ENCODE measurements around the gene OLIG1.

OLIG1 gene

GRCh38 chr21:33069994-33070743 lies at the start of gene OLIG1:
OLIG1 (plus strand) TSS chr21:33070141; CDS start chr21:33070247, 106 bp downstream.
- H3K4me1 Mint-ChIP-seq (ENCODE audit: low read depth): peaks cover 8% of the 10 kb centered on the region
- no peaks in the 10 kb centered on the region for H3K9me3 Mint-ChIP-seq
- H3K4me3 Mint-ChIP-seq: peak within 1 kb of the TSS; percentile 55
- H3K27me3 Mint-ChIP-seq (ENCODE audit: low read depth): peaks cover 81% of the 10 kb centered on the region
- no peaks in the 10 kb centered on the region for H3K36me3 Mint-ChIP-seq (ENCODE audit: low read depth)
- no peak within 1 kb of the TSS for H3K27ac Mint-ChIP-seq

GRCh38 chr21:33020558-33021100 lies 49.3 kb upstream of the OLIG1 start:
- no peak overlapping the region for H3K27ac Mint-ChIP-seq
- peaks cover 5% of the 10 kb centered on the region for H3K36me3 Mint-ChIP-seq (ENCODE audit: low read depth)
- peaks cover 16% of the 10 kb centered on the region for H3K4me1 Mint-ChIP-seq (ENCODE audit: low read depth)
- no peak overlapping the region for H3K4me3 Mint-ChIP-seq
- peaks cover 88% of the 10 kb centered on the region for H3K27me3 Mint-ChIP-seq (ENCODE audit: low read depth)
- H3K9me3 Mint-ChIP-seq: no peaks in the 10 kb centered on the region

GRCh38 chr21:33021150-33021549 lies 48.8 kb upstream of the OLIG1 start:
- Mint-ChIP-seq H3K9me3 (no peaks in the 10 kb centered on the region), H3K27me3 (ENCODE audit: low read depth) (peaks cover 87% of the 10 kb centered on the region), H3K4me1 (ENCODE audit: low read depth) (peaks cover 16% of the 10 kb centered on the region), H3K27ac (no peak overlapping the region), H3K4me3 (no peak overlapping the region), H3K36me3 (ENCODE audit: low read depth) (peaks cover 6% of the 10 kb centered on the region)

GRCh38 chr21:33021667-33022066 lies 48.3 kb upstream of the OLIG1 start:
- H3K27me3 Mint-ChIP-seq (ENCODE audit: low read depth): peaks cover 87% of the 10 kb centered on the region
- no peak overlapping the region for H3K4me3 Mint-ChIP-seq
- H3K9me3 Mint-ChIP-seq: no peaks in the 10 kb centered on the region
- peaks cover 6% of the 10 kb centered on the region for H3K36me3 Mint-ChIP-seq (ENCODE audit: low read depth)
- H3K27ac Mint-ChIP-seq: no peak overlapping the region
- peaks cover 18% of the 10 kb centered on the region for H3K4me1 Mint-ChIP-seq (ENCODE audit: low read depth)

GRCh38 chr21:33022489-33022827 lies 47.5 kb upstream of the OLIG1 start:
- Mint-ChIP-seq H3K9me3 (no peaks in the 10 kb centered on the region), H3K27ac (peak overlapping the region; percentile 69), H3K4me1 (ENCODE audit: low read depth) (peaks cover 18% of the 10 kb centered on the region), H3K4me3 (peak overlapping the region; percentile 48), H3K36me3 (ENCODE audit: low read depth) (peaks cover 6% of the 10 kb centered on the region), H3K27me3 (ENCODE audit: low read depth) (peaks cover 85% of the 10 kb centered on the region)

GRCh38 chr21:33022828-33023573 lies 46.9 kb upstream of the OLIG1 start:
- H3K27me3 Mint-ChIP-seq (ENCODE audit: low read depth): peaks cover 82% of the 10 kb centered on the region
- peaks cover 6% of the 10 kb centered on the region for H3K36me3 Mint-ChIP-seq (ENCODE audit: low read depth)
- peaks cover 18% of the 10 kb centered on the region for H3K4me1 Mint-ChIP-seq (ENCODE audit: low read depth)
- H3K9me3 Mint-ChIP-seq: no peaks in the 10 kb centered on the region
- H3K27ac Mint-ChIP-seq: peak overlapping the region; percentile 69
- peak overlapping the region; percentile 48 for H3K4me3 Mint-ChIP-seq

- peaks cover 18% of the 10 kb centered on the region for H3K4me1 Mint-ChIP-seq (ENCODE audit: low read depth)
- H3K27ac Mint-ChIP-seq: peak overlapping the region; percentile 70
These were observed 46.3 kb upstream of the OLIG1 start for GRCh38 chr21:33023574-33024200.

GRCh38 chr21:33024201-33025103 lies 45.5 kb upstream of the OLIG1 start:
- peak overlapping the region; percentile 70 for H3K27ac Mint-ChIP-seq
- peaks cover 8% of the 10 kb centered on the region for H3K36me3 Mint-ChIP-seq (ENCODE audit: low read depth)
- no peaks in the 10 kb centered on the region for H3K9me3 Mint-ChIP-seq
- no peak overlapping the region for H3K4me3 Mint-ChIP-seq
- H3K4me1 Mint-ChIP-seq (ENCODE audit: low read depth): peaks cover 17% of the 10 kb centered on the region
- peaks cover 82% of the 10 kb centered on the region for H3K27me3 Mint-ChIP-seq (ENCODE audit: low read depth)

More at GRCh38 chr21:33023574-33024200, 46.3 kb upstream of the OLIG1 start:
- Mint-ChIP-seq H3K9me3 (no peaks in the 10 kb centered on the region), H3K4me3 (no peak overlapping the region), H3K27me3 (ENCODE audit: low read depth) (peaks cover 82% of the 10 kb centered on the region), H3K36me3 (ENCODE audit: low read depth) (peaks cover 6% of the 10 kb centered on the region)

- H3K9me3 Mint-ChIP-seq: no peaks in the 10 kb centered on the region
- H3K4me3 Mint-ChIP-seq: no peak overlapping the region
- H3K27ac Mint-ChIP-seq: no peak overlapping the region
- H3K27me3 Mint-ChIP-seq (ENCODE audit: low read depth): peaks cover 86% of the 10 kb centered on the region
- peaks cover 8% of the 10 kb centered on the region for H3K36me3 Mint-ChIP-seq (ENCODE audit: low read depth)
- peaks cover 15% of the 10 kb centered on the region for H3K4me1 Mint-ChIP-seq (ENCODE audit: low read depth)
These were observed 44.8 kb upstream of the OLIG1 start for GRCh38 chr21:33025106-33025488.

- Mint-ChIP-seq H3K27me3 (ENCODE audit: low read depth) (peaks cover 86% of the 10 kb centered on the region), H3K4me3 (no peak within 1 kb of the TSS), H3K27ac (peak within 1 kb of the TSS; percentile 67), H3K36me3 (ENCODE audit: low read depth) (peaks cover 8% of the 10 kb centered on the region), H3K4me1 (ENCODE audit: low read depth) (peaks cover 11% of the 10 kb centered on the region), H3K9me3 (no peaks in the 10 kb centered on the region)
These were observed 44.2 kb upstream of the OLIG1 start, which contains the start of gene OLIG2 for GRCh38 chr21:33025489-33026442. OLIG2 (plus strand) TSS chr21:33025935; CDS start chr21:33026863, 928 bp downstream.

- Mint-ChIP-seq H3K27me3 (ENCODE audit: low read depth) (peaks cover 85% of the 10 kb centered on the region), H3K4me1 (ENCODE audit: low read depth) (peaks cover 11% of the 10 kb centered on the region), H3K27ac (peak overlapping the region; percentile 67), H3K4me3 (no peak overlapping the region), H3K9me3 (no peaks in the 10 kb centered on the region), H3K36me3 (ENCODE audit: low read depth) (peaks cover 8% of the 10 kb centered on the region)
These were observed 43.5 kb upstream of the OLIG1 start for GRCh38 chr21:33026443-33026858.

- H3K4me3 Mint-ChIP-seq: no peak overlapping the region
- no peaks in the 10 kb centered on the region for H3K9me3 Mint-ChIP-seq
- peaks cover 11% of the 10 kb centered on the region for H3K4me1 Mint-ChIP-seq (ENCODE audit: low read depth)
- peaks cover 8% of the 10 kb centered on the region for H3K36me3 Mint-ChIP-seq (ENCODE audit: low read depth)
- peaks cover 81% of the 10 kb centered on the region for H3K27me3 Mint-ChIP-seq (ENCODE audit: low read depth)
- peak overlapping the region; percentile 67 for H3K27ac Mint-ChIP-seq
These were observed 43.0 kb upstream of the OLIG1 start for GRCh38 chr21:33026878-33027400.

All from T-helper 1 cell treated with Interleukin-12 subunit alpha and Interleukin-12 subunit beta and Interleukin-4 antibody, amounts not matched to agents 30 μg/mL and 1 μg/mL, for 36 hours (primary cell).